Panc1 (cell line): ENCODE results near the gene HTT.

Experiments
- CTCF ChIP-seq: fragments of 450-650 bp; IDR thresholded peaks from 2 replicates; pipeline ENCODE4 v1.5.1; 2017; ENCODE audit warnings: mild to moderate bottlenecking
- REST ChIP-seq, 2 experiments: IDR thresholded peaks; 2 replicates each; pipeline ENCODE4 v1.6.1; 2011 to 2012; ENCODE audit warnings: low read depth in 2 of 2, control low read depth in 1 of 2, low read length in 1 of 2, mild to moderate bottlenecking in 1 of 2, moderate library complexity in 1 of 2; ENCODE audit not compliant: insufficient read depth in 1 of 2

- TF ChIP-seq CTCF: no peak
- no peak for TF ChIP-seq REST (IDR thresholded peaks at IDR 0.05; ENCODE audit: insufficient read depth in 1 of 2, low read depth in 2 of 2, low read length in 1 of 2)
Measured at GRCh38 chr4:3043282-3044020, 31.0 kb upstream of the HTT start.
